GM12892 (cell line): ENCODE measurements around the gene MAP2K5.

Source experiments
- POLR2A ChIP-seq: IDR thresholded peaks from 2 replicates; pipeline ENCODE4 v1.6.1; 2011; ENCODE audit warnings: low read depth, low read length, control low read depth
- POLR2AphosphoS5 ChIP-seq: IDR thresholded peaks from 2 replicates; pipeline ENCODE4 v1.6.1; 2011; ENCODE audit warnings: low read depth, low read length, control low read depth
- TAF1 ChIP-seq: IDR thresholded peaks from 2 replicates; pipeline ENCODE4 v1.6.1; 2011; ENCODE audit warnings: low read depth, mild to moderate bottlenecking, control low read depth, low read length, borderline replicate concordance

GRCh38 chr15:67515090-67515489 lies 27.4 kb upstream of the MAP2K5 start:
- TF ChIP-seq POLR2A, result no peak
- no peak for TF ChIP-seq POLR2AphosphoS5
- no peak for TF ChIP-seq TAF1
